SK-N-SH treated with all-trans-retinoic acid at 6 μM for 48 hours (cell line): ENCODE results near the gene NAALAD2.

Experiments used
- ATAC-seq: fragments of 200-7000 bp; cut with Tn5 transposase; 3 replicates; pipeline ENCODE4 v1.9.1; 2020; ENCODE audit warnings: mild to moderate bottlenecking, moderate library complexity
- ARNTL ChIP-seq: fragments of 450-650 bp; formaldehyde crosslinking; IDR thresholded peaks from 2 replicates; pipeline ENCODE4 v1.5.0; 2020; ENCODE audit warnings: low read depth, mild to moderate bottlenecking, moderate library complexity, borderline replicate concordance
- BACH2 ChIP-seq: fragments of 250-450 bp; sonication (Bioruptor Pico); IDR thresholded peaks from 2 replicates; pipeline ENCODE4 v1.9.0; 2021; ENCODE audit warnings: mild to moderate bottlenecking, borderline replicate concordance
- CREB5 ChIP-seq: fragments of 250-450 bp; sonication (Bioruptor Pico); IDR thresholded peaks from 2 replicates; pipeline ENCODE4 v1.5.1; 2020; ENCODE audit warnings: low read depth, mild to moderate bottlenecking, moderate library complexity
- CSDC2 ChIP-seq: fragments of 250-450 bp; sonication (Bioruptor Pico); IDR thresholded peaks from 2 replicates; pipeline ENCODE4 v1.5.0; 2020; ENCODE audit warnings: mild to moderate bottlenecking, moderate library complexity
- CSRNP3 ChIP-seq: fragments of 250-450 bp; sonication (Bioruptor Pico); IDR thresholded peaks from 2 replicates; pipeline ENCODE4 v1.5.1; 2021; ENCODE audit warnings: mild to moderate bottlenecking, moderate library complexity
- ESRRG ChIP-seq: fragments of 250-450 bp; sonication (Bioruptor Pico); IDR thresholded peaks from 2 replicates; pipeline ENCODE4 v1.6.1; 2021; ENCODE audit warnings: mild to moderate bottlenecking
- GLIS3 ChIP-seq: fragments of 250-450 bp; sonication (Bioruptor Pico); IDR thresholded peaks from 2 replicates; pipeline ENCODE4 v1.5.0; 2020; ENCODE audit warnings: mild to moderate bottlenecking, moderate library complexity
- ISL1 ChIP-seq: fragments of 250-450 bp; sonication (Bioruptor Pico); IDR thresholded peaks from 2 replicates; pipeline ENCODE4 v2.1.2; 2022; ENCODE audit warnings: mild to moderate bottlenecking, moderate library complexity
- PATZ1 ChIP-seq: fragments of 250-450 bp; sonication (Bioruptor Pico); IDR thresholded peaks from 2 replicates; pipeline ENCODE4 v1.8.0; 2020; ENCODE audit warnings: mild to moderate bottlenecking, moderate library complexity, borderline replicate concordance
- POU6F1 ChIP-seq: fragments of 250-450 bp; sonication (Bioruptor Pico); IDR thresholded peaks from 2 replicates; pipeline ENCODE4 v1.8.0; 2021; ENCODE audit warnings: low read depth, mild to moderate bottlenecking, moderate library complexity, borderline replicate concordance
- PPARA ChIP-seq: fragments of 250-450 bp; sonication (Bioruptor Pico); IDR thresholded peaks from 2 replicates; pipeline ENCODE4 v1.5.0; 2020; ENCODE audit warnings: mild to moderate bottlenecking, borderline replicate concordance
- RARB ChIP-seq: fragments of 250-450 bp; sonication (Bioruptor Pico); IDR thresholded peaks from 2 replicates; pipeline ENCODE4 v1.8.0; 2021; ENCODE audit warnings: mild to moderate bottlenecking, moderate library complexity
- SNAI2 ChIP-seq: fragments of 250-450 bp; sonication (Bioruptor Pico); IDR thresholded peaks from 2 replicates; pipeline ENCODE4 v1.5.0; 2020; ENCODE audit warnings: mild to moderate bottlenecking, moderate library complexity
- TCF4 ChIP-seq: fragments of 250-450 bp; sonication (Bioruptor Pico); IDR thresholded peaks from 2 replicates; pipeline ENCODE4 v1.8.0; 2021; ENCODE audit warnings: mild to moderate bottlenecking, moderate library complexity, borderline replicate concordance
- TOX ChIP-seq: fragments of 250-450 bp; sonication (Bioruptor Pico); IDR thresholded peaks from 2 replicates; pipeline ENCODE4 v1.8.0; 2021; ENCODE audit warnings: mild to moderate bottlenecking, moderate library complexity, borderline replicate concordance
- TSHZ2 ChIP-seq: fragments of 250-450 bp; sonication (Bioruptor Pico); IDR thresholded peaks from 2 replicates; pipeline ENCODE4 v1.5.0; 2020; ENCODE audit warnings: mild to moderate bottlenecking, moderate library complexity
- ZC3H10 ChIP-seq: fragments of 250-450 bp; sonication (Bioruptor Pico); IDR thresholded peaks from 2 replicates; pipeline ENCODE4 v1.5.1; 2021; ENCODE audit warnings: mild to moderate bottlenecking, moderate library complexity
- ZFP3 ChIP-seq: fragments of 250-450 bp; sonication (Bioruptor Pico); IDR thresholded peaks from 2 replicates; pipeline ENCODE4 v1.5.0; 2020; ENCODE audit warnings: mild to moderate bottlenecking, moderate library complexity
- ZFP30 ChIP-seq: fragments of 450-650 bp; formaldehyde crosslinking; IDR thresholded peaks from 2 replicates; pipeline ENCODE4 v1.5.0; 2022; ENCODE audit warnings: mild to moderate bottlenecking, moderate library complexity
- ZNF70 ChIP-seq: fragments of 450-650 bp; formaldehyde crosslinking; IDR thresholded peaks from 2 replicates; pipeline ENCODE4 v1.5.0; 2020; ENCODE audit warnings: mild to moderate bottlenecking, moderate library complexity

The NAALAD2 gene

DNA sequence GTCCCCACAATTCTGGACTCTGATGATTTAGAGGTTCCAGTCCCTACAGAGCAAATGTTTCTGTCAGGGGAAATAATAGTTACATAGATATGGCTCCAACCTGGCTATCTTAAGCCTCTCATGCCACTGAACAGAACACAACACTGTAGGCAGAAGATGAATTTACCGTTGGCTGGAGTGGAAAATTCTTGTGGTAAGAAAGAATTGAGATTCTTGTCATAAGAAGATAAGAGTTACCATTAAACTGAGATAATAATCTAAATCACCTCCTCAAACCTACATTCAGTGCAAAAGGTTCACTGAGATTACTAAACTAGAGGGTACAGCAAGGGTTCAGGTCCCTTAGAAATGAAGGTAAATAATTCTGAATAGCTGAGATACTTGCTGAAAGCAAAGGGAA is 10.1 kb upstream of the NAALAD2 start:
- TF ChIP-seq BACH2 (CRISPR knock-in tag) = no peak
- no peak for TF ChIP-seq RARB (CRISPR knock-in tag)
- peak; percentile 53; the same call in 1 of the 2 replicates for TF ChIP-seq ISL1
- ATAC-seq = peak; percentile 40; the same call in 1 of the 3 replicates

GRCh38 chr11:90124946-90125345 is 9.5 kb upstream of the NAALAD2 start:
- TF ChIP-seq POU6F1 (CRISPR knock-in tag) (no peak), CREB5 (no peak), GLIS3 (CRISPR knock-in tag) (no peak), ZNF70 (no peak), TOX (CRISPR knock-in tag) (no peak), TCF4 (CRISPR knock-in tag) (no peak), SNAI2 (CRISPR knock-in tag) (no peak), ARNTL (CRISPR knock-in tag) (no peak), TSHZ2 (CRISPR knock-in tag) (no peak), ZFP3 (CRISPR knock-in tag) (no peak), RARB (CRISPR knock-in tag) (no peak), CSDC2 (CRISPR knock-in tag) (no peak), PATZ1 (CRISPR knock-in tag) (no peak), ZC3H10 (CRISPR knock-in tag) (no peak), ZFP30 (CRISPR knock-in tag) (no peak), CSRNP3 (CRISPR knock-in tag) (no peak)
- TF ChIP-seq, all 23 proteins: peak for 0
- ATAC-seq = no peak

- no peak for ATAC-seq
- TF ChIP-seq PPARA (CRISPR knock-in tag) = no peak
- no peak for TF ChIP-seq ZFP3 (CRISPR knock-in tag)
- TF ChIP-seq ISL1 = no peak
- TF ChIP-seq ESRRG (CRISPR knock-in tag) = no peak
These were observed 644 bp upstream of the NAALAD2 start for GRCh38 chr11:90133560-90134477.
